ENCODE results near the gene PPP4R4.

DNA sequence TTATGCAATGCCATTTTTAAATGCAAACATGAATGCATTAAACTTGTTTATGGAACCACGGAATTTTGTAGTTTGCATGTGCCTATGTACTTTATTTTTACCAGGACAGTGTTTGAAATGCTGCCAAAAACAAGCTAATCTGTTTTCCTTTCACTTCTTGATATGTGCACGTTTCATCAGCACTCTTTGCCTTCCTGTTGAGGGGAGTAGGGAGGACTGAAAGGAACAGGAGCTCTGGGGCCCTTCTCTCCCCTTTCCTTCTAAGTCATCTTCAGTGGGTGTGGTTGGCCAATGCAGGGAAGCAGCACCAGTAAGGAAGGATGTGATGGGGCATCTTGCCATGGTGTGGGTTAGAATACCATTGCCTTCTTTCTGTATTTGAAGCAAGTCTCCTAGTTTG, 12.1 kb upstream of the PPP4R4 start:
- TF ChIP-seq, protein P1, sequence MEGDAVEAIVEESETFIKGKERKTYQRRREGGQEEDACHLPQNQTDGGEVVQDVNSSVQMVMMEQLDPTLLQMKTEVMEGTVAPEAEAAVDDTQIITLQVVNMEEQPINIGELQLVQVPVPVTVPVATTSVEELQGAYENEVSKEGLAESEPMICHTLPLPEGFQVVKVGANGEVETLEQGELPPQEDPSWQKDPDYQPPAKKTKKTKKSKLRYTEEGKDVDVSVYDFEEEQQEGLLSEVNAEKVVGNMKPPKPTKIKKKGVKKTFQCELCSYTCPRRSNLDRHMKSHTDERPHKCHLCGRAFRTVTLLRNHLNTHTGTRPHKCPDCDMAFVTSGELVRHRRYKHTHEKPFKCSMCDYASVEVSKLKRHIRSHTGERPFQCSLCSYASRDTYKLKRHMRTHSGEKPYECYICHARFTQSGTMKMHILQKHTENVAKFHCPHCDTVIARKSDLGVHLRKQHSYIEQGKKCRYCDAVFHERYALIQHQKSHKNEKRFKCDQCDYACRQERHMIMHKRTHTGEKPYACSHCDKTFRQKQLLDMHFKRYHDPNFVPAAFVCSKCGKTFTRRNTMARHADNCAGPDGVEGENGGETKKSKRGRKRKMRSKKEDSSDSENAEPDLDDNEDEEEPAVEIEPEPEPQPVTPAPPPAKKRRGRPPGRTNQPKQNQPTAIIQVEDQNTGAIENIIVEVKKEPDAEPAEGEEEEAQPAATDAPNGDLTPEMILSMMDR (IDR thresholded peaks at IDR 0.05; ENCODE audit: borderline replicate concordance, extremely low read depth, low read length, poor library complexity, severe bottlenecking) = no peak
- TF ChIP-seq EZH2 (IDR thresholded peaks at IDR 0.05; ENCODE audit: borderline replicate concordance, low read depth, low read length, severe bottlenecking) = no peak

Data from DND-41 (cell line).